Body of pancreas (tissue), 4 donors: ENCODE data around the gene NAALAD2.
"Not testable (repeated sequence)": the region's sequence is repeated elsewhere in the genome, so short reads cannot be mapped to it uniquely, and the experiment has no call there.

Experiments
- CTCF ChIP-seq, 7 experiments: fragments of 450-650 bp in 4 of 7; fragments of 200-600 bp in 3 of 7; sonication (generic) in 3 of 7; IDR thresholded peaks; one replicate each; pipeline ENCODE4 v1.5.1; 2016 to 2019; ENCODE audit warnings: antibody characterized with exemption in 7 of 7
- POLR2A ChIP-seq, 3 donors: fragments of 450-650 bp; IDR thresholded peaks; one replicate each; pipeline ENCODE4 v1.6.1; 2016; ENCODE audit warnings: antibody characterized with exemption in 3 of 3, mild to moderate bottlenecking in 2 of 3

DNA sequence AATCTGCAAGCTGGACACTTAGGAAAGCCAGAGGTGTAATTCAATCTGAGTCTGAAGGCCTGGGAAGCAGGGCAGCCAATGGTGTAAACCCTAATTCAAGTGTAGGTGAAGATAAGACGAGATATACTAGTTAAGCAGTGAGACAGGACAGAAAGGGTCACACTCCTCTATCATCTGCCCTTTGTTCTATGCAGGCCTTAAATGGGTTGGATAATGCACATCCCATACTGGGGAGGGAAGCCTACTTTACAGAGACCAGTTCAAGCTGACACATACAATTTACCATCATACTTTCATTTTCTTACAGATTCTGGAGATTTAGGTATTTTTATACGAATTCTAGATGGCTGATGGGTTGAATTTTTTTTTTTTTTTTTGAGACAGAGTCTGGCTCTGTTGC is 45.7 kb upstream of the NAALAD2 start:
- TF ChIP-seq CTCF, POLR2A (IDR thresholded peaks at IDR 0.05): not testable (repeated sequence)
